Measurements from ENCODE around the gene TSFM. TPM values are rescaled to one million over a fixed set of nuclear protein-coding genes. Genes with fewer than 3 reads are reported as not detected.

TSFM gene
- total RNA-seq, 1 experiment from 2014 or later, result 40.3 TPM

DNA sequence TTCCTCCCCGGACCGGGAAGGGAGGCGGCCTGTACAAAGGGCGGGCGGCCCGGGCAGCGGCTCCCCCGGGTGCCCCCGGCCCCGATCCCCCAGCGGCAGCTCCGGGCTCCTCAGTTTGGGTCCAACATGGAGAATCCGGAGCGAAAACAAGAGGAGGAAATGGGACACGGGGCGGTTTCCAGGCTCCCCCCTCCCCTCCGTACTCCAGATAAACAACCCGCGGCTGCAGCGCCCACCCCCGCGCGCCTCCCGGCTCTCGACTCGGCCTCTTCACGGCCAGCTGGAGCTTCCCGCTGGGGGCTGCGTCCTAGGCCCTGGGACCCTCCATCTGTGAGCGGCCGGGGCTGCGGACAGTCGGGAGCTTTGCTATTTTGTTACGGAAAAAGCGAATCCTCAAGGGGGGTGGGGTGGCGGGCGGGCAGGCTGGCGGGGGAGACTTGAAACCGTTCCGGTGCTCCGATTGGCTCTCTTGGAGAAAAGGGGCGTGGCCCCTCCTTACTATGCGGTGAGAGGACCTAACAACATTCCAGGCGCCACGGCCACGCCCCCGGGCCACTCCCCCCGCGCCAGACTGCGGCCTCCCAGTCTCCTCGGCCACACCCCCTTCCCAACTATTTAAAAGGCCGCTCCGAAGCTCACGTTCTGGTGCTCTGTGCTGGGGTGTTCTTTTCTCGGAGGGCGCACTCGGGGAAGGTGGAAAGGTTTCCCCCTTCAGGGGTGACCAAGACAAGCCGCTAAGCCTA is 64.2 kb downstream of the TSFM start, which contains the start of gene CTDSP2:
TSS of gene CTDSP2 (minus strand) at position 153 of the 743 bp plus-strand sequence. CDS start 294 bp downstream, outside the sequence.
- ChIA-PET POLR2A (interaction anchor here (0.6 to 1.8 kb wide), 5 partner anchors 13 to 1916 kb away, joined by 7 to 23 read pairs (median 11); no protein-coding TSS in a partner anchor), CTCF (no interaction called here)
- peak within 1 kb of the TSS; percentile 93 to 94 for H3K4me3 ChIP-seq (ENCODE audit: low read depth in 2 of 2, low read length in 2 of 2)
- TF ChIP-seq, protein P1, sequence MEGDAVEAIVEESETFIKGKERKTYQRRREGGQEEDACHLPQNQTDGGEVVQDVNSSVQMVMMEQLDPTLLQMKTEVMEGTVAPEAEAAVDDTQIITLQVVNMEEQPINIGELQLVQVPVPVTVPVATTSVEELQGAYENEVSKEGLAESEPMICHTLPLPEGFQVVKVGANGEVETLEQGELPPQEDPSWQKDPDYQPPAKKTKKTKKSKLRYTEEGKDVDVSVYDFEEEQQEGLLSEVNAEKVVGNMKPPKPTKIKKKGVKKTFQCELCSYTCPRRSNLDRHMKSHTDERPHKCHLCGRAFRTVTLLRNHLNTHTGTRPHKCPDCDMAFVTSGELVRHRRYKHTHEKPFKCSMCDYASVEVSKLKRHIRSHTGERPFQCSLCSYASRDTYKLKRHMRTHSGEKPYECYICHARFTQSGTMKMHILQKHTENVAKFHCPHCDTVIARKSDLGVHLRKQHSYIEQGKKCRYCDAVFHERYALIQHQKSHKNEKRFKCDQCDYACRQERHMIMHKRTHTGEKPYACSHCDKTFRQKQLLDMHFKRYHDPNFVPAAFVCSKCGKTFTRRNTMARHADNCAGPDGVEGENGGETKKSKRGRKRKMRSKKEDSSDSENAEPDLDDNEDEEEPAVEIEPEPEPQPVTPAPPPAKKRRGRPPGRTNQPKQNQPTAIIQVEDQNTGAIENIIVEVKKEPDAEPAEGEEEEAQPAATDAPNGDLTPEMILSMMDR (IDR thresholded peaks at IDR 0.05), result no peak
- TF ChIP-seq, protein P2, sequence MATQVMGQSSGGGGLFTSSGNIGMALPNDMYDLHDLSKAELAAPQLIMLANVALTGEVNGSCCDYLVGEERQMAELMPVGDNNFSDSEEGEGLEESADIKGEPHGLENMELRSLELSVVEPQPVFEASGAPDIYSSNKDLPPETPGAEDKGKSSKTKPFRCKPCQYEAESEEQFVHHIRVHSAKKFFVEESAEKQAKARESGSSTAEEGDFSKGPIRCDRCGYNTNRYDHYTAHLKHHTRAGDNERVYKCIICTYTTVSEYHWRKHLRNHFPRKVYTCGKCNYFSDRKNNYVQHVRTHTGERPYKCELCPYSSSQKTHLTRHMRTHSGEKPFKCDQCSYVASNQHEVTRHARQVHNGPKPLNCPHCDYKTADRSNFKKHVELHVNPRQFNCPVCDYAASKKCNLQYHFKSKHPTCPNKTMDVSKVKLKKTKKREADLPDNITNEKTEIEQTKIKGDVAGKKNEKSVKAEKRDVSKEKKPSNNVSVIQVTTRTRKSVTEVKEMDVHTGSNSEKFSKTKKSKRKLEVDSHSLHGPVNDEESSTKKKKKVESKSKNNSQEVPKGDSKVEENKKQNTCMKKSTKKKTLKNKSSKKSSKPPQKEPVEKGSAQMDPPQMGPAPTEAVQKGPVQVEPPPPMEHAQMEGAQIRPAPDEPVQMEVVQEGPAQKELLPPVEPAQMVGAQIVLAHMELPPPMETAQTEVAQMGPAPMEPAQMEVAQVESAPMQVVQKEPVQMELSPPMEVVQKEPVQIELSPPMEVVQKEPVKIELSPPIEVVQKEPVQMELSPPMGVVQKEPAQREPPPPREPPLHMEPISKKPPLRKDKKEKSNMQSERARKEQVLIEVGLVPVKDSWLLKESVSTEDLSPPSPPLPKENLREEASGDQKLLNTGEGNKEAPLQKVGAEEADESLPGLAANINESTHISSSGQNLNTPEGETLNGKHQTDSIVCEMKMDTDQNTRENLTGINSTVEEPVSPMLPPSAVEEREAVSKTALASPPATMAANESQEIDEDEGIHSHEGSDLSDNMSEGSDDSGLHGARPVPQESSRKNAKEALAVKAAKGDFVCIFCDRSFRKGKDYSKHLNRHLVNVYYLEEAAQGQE (IDR thresholded peaks at IDR 0.05; ENCODE audit: insufficient read depth in 1 of 2, low read depth in 2 of 2, low read length in 1 of 2), result no peak
- TF ChIP-seq POLR2AphosphoS5 (IDR thresholded peaks at IDR 0.05; ENCODE audit: low read depth, low read length) (peak; percentile 71), SIN3A (IDR thresholded peaks at IDR 0.05; ENCODE audit: borderline replicate concordance, insufficient read depth, low read depth, low read length) (peak; percentile 83; the same call in 1 of the 2 replicates), TCF7L2 (IDR thresholded peaks at IDR 0.05; ENCODE audit: low read depth, low read length) (no peak)
- peak; percentile 81 for DNase-seq (ENCODE audit: low read depth, low spot score)
- intact Hi-C loops (cut with micrococcal nuclease; ENCODE audit: unreplicated experiment) (no loop called here), in situ Hi-C loops (cut with HindIII; ENCODE audit: low pct_unique_long_range_greater_than_20kb, low sequenced_read_pairs) (no loop called here)
- H3K27ac ChIP-seq (ENCODE audit: low read length), result peak within 1 kb of the TSS; percentile 94
- BruUV-seq (replicated peaks), result no TSS peak
- peaks cover 8% of the 10 kb centered on the region; the same call in 1 of the 2 replicates for H3K36me3 ChIP-seq (ENCODE audit: control insufficient read depth, insufficient read depth, low read length)
- no peaks in the 10 kb centered on the region for H3K27me3 ChIP-seq (ENCODE audit: control insufficient read depth, insufficient read depth, low read length)
- peaks cover 30% of the 10 kb centered on the region for H3K4me1 ChIP-seq (ENCODE audit: control insufficient read depth, insufficient read depth, low read length)
- peak; percentile 85 for ATAC-seq
- H3K9me3 ChIP-seq (ENCODE audit: control insufficient read depth, insufficient read depth, low read depth, low read length), result no peaks in the 10 kb centered on the region

Small RNA genes lying within 50 kb of the gene (microRNA-seq; reads per million reads assigned to microRNA genes)
- gene MIR26A2 (ENCODE audit: unreplicated experiment), result 256 reads per million, percentile 64 among the genes with 10 or more reads in this experiment
- not detected for gene MIR6759 (ENCODE audit: unreplicated experiment)

Other genes with a start within 250 kb of the TSFM start
- 97.6 TPM for gene DCTN2, start 235.6 kb upstream of the TSFM start, total RNA-seq (2021; ENCODE audit: unreplicated experiment)
- gene KIF5A, start 232.7 kb upstream of the TSFM start, total RNA-seq (2021; ENCODE audit: unreplicated experiment), result 3.0 TPM
- gene PIP4K2C, start 191.6 kb upstream of the TSFM start, total RNA-seq (2021; ENCODE audit: unreplicated experiment), result 62.6 TPM
- 37.8 TPM for gene DTX3, start 178.0 kb upstream of the TSFM start, total RNA-seq (2021; ENCODE audit: unreplicated experiment)
- 10.5 TPM for gene ARHGEF25, start 171.4 kb upstream of the TSFM start, total RNA-seq (2021; ENCODE audit: unreplicated experiment)
- 48.6 TPM for gene B4GALNT1, start 149.6 kb upstream of the TSFM start, total RNA-seq (2021; ENCODE audit: unreplicated experiment)
- gene OS9, start 88.7 kb upstream of the TSFM start, total RNA-seq (2021; ENCODE audit: unreplicated experiment), result 186 TPM
- 0.49 TPM for gene AGAP2, start 44.0 kb upstream of the TSFM start, total RNA-seq (2021; ENCODE audit: unreplicated experiment)
- gene TSPAN31, start 37.7 kb upstream of the TSFM start, total RNA-seq (2021; ENCODE audit: unreplicated experiment), result 17.5 TPM
- gene CDK4, start 30.5 kb upstream of the TSFM start, total RNA-seq (2021; ENCODE audit: unreplicated experiment), result 201 TPM
- 2.3 TPM for gene MARCHF9, start 27.7 kb upstream of the TSFM start, total RNA-seq (2021; ENCODE audit: unreplicated experiment)
- gene CYP27B1, start 15.7 kb upstream of the TSFM start, total RNA-seq (2021; ENCODE audit: unreplicated experiment), result 4.0 TPM
- 46.5 TPM for gene METTL1, start 10.7 kb upstream of the TSFM start, total RNA-seq (2021; ENCODE audit: unreplicated experiment)
- gene EEF1AKMT3, start 10.2 kb upstream of the TSFM start, total RNA-seq (2021; ENCODE audit: unreplicated experiment), result 7.4 TPM
- gene AVIL, start 35.9 kb downstream of the TSFM start, total RNA-seq (2021; ENCODE audit: unreplicated experiment), result 3.1 TPM
- 120 TPM for gene CTDSP2, start 63.9 kb downstream of the TSFM start, total RNA-seq (2021; ENCODE audit: unreplicated experiment)
- gene ATP23, start 158.8 kb downstream of the TSFM start, total RNA-seq (2021; ENCODE audit: unreplicated experiment), result 10.3 TPM

Data from Panc1 (cell line).